HG02759 (cell line): Measurements from ENCODE around the gene HELZ.
"Not testable (repeated sequence)": the region's sequence is repeated elsewhere in the genome, so short reads cannot be mapped to it uniquely, and the experiment has no call there.

ENCODE experiments used
- ATAC-seq: cut with Tn5 transposase; IDR thresholded peaks from one replicate; pipeline ENCODE4 v1.9.1; 2021; ENCODE audit warnings: mild to moderate bottlenecking, moderate library complexity; ENCODE audit not compliant: unreplicated experiment

The HELZ gene

GRCh38 chr17:67271187-67271586, 26.2 kb upstream of the HELZ start:
- not testable (repeated sequence) for ATAC-seq

- no peak for ATAC-seq
Measured at GRCh38 chr17:67270416-67270815, 25.4 kb upstream of the HELZ start.

GRCh38 chr17:67266496-67266895, 21.5 kb upstream of the HELZ start:
- ATAC-seq: no peak

GRCh38 chr17:67265436-67266019, 20.5 kb upstream of the HELZ start:
- ATAC-seq: no peak

GRCh38 chr17:67262435-67263117, 17.6 kb upstream of the HELZ start:
- no peak for ATAC-seq

GRCh38 chr17:67260170-67260987, 15.4 kb upstream of the HELZ start:
- ATAC-seq: no peak

- ATAC-seq: no peak
Measured at GRCh38 chr17:67258821-67259468, 13.9 kb upstream of the HELZ start.

GRCh38 chr17:67256075-67256732, 11.2 kb upstream of the HELZ start:
- ATAC-seq: no peak

GRCh38 chr17:67253384-67253783, 8.4 kb upstream of the HELZ start:
- no peak for ATAC-seq

- ATAC-seq: not testable (repeated sequence)
Measured at GRCh38 chr17:67251586-67251985, 6.6 kb upstream of the HELZ start.

GRCh38 chr17:67248291-67248690, 3.3 kb upstream of the HELZ start:
- no peak for ATAC-seq

GRCh38 chr17:67247416-67247900, 2.5 kb upstream of the HELZ start:
- ATAC-seq: no peak

GRCh38 chr17:67246653-67247415, 1.8 kb upstream of the HELZ start:
- ATAC-seq: peak; percentile 61

- no peak for ATAC-seq
Measured at GRCh38 chr17:67246403-67246652, 1.3 kb upstream of the HELZ start.

- no peak for ATAC-seq
Measured at GRCh38 chr17:67245694-67246402, 852 bp upstream of the HELZ start.

- ATAC-seq: peak; percentile 35
Measured at GRCh38 chr17:67244431-67245072, 444 bp downstream of the HELZ start.

GRCh38 chr17:67243284-67243683, 1.7 kb downstream of the HELZ start:
- no peak for ATAC-seq

- ATAC-seq: no peak
Measured at GRCh38 chr17:67241719-67242341, 3.2 kb downstream of the HELZ start.

- ATAC-seq: no peak
Measured at GRCh38 chr17:67239597-67239996, 5.4 kb downstream of the HELZ start.
